Natural killer cell (primary cell): ENCODE measurements around the gene SNX20. TPM values are rescaled to one million over a fixed set of nuclear protein-coding genes. Genes with fewer than 3 reads are reported as not detected.

Source experiments
- ATAC-seq, 3 donors: fragments of 150-1000 bp in 2 of 3; fragments of 200-7000 bp in 1 of 3; cut with Tn5 transposase; 1 replicate in 1 of 3; 2 replicates in 2 of 3; pipeline ENCODE4 v1.10.0; 2021; ENCODE audit warnings: mild to moderate bottlenecking in 2 of 3, moderate library complexity in 2 of 3
- DNase-seq, 2 donors: peaks; one replicate each; pipeline versions ENCODE4 v3.0.0 to v3.0.0-alpha.2; 2013 to 2021; ENCODE audit warnings: mixed read lengths in 1 of 2
- H3K27ac ChIP-seq: one replicate; pipeline ENCODE4 v1.5.1; 2013; ENCODE audit warnings: mild to moderate bottlenecking, low read length
- H3K27me3 ChIP-seq: one replicate; pipeline ENCODE4 v1.6.1; 2013; ENCODE audit warnings: low read length; ENCODE audit not compliant: control insufficient read depth, insufficient read depth
- H3K36me3 ChIP-seq: one replicate; pipeline ENCODE4 v1.6.1; 2013; ENCODE audit warnings: low read length; ENCODE audit not compliant: control insufficient read depth, insufficient read depth
- H3K4me1 ChIP-seq: one replicate; pipeline ENCODE4 v1.6.1; 2013; ENCODE audit warnings: low read length; ENCODE audit not compliant: control insufficient read depth, insufficient read depth
- H3K4me3 ChIP-seq: one replicate; pipeline ENCODE4 v1.5.1; 2013; ENCODE audit warnings: low read length
- H3K9me3 ChIP-seq: one replicate; pipeline ENCODE4 v1.6.1; 2013; ENCODE audit warnings: low read length; ENCODE audit not compliant: control insufficient read depth, insufficient read depth
- H3K27ac Mint-ChIP-seq, 2 donors: one replicate each; pipeline ENCODE4 v1.8.0; 2022; ENCODE audit warnings: mild to moderate bottlenecking in 2 of 2, mixed read lengths in 2 of 2, moderate library complexity in 1 of 2
- H3K27me3 Mint-ChIP-seq, 2 donors: one replicate each; pipeline ENCODE4 v1.8.0; 2022; ENCODE audit warnings: low read depth in 2 of 2, mixed read lengths in 2 of 2
- H3K36me3 Mint-ChIP-seq: one replicate; pipeline ENCODE4 v1.8.0; 2022; ENCODE audit warnings: mixed read lengths
- H3K4me1 Mint-ChIP-seq, 2 donors: one replicate each; pipeline ENCODE4 v1.8.0; 2022; ENCODE audit warnings: mixed read lengths in 2 of 2
- H3K4me3 Mint-ChIP-seq: one replicate; pipeline ENCODE4 v1.8.0; 2022; ENCODE audit warnings: mild to moderate bottlenecking, moderate library complexity, mixed read lengths
- H3K9me3 Mint-ChIP-seq, 2 donors: one replicate each; pipeline ENCODE4 v1.8.0; 2022; ENCODE audit warnings: mixed read lengths in 2 of 2
- WGBS: methylation state at CpG from one replicate; pipeline ENCODE4 v1.1.7; 2013; ENCODE audit warnings: missing lambda C conversion rate; ENCODE audit not compliant: insufficient coverage; 5-methylcytosine and 5-hydroxymethylcytosine counted together
- intact Hi-C: fragments of 100-400 bp; cut with micrococcal nuclease; formaldehyde crosslinking; loops from one replicate; pipeline ENCODE4 v1.14.2; 2022
- total RNA-seq, 4 donors: library from RNA; stranded (reverse); fragments of 120-200 nt in 1 of 4; gene quantifications; one replicate each; pipeline versions ENCODE4 v1.2.3 to v1.2.4, GENCODE V29; 2013 to 2022
- TF ChIP-seq, protein P1 (sequence below): fragments of 200-600 bp; IDR thresholded peaks from one replicate; pipeline ENCODE4 v1.8.0; 2022; ENCODE audit warnings: antibody characterized with exemption

SNX20 gene
- total RNA-seq, 3 donors from 2014 or later (not counting 1 experiment from before 2014, with no cell fraction given): 33.0 to 53.9 (median 51.7) TPM

DNA sequence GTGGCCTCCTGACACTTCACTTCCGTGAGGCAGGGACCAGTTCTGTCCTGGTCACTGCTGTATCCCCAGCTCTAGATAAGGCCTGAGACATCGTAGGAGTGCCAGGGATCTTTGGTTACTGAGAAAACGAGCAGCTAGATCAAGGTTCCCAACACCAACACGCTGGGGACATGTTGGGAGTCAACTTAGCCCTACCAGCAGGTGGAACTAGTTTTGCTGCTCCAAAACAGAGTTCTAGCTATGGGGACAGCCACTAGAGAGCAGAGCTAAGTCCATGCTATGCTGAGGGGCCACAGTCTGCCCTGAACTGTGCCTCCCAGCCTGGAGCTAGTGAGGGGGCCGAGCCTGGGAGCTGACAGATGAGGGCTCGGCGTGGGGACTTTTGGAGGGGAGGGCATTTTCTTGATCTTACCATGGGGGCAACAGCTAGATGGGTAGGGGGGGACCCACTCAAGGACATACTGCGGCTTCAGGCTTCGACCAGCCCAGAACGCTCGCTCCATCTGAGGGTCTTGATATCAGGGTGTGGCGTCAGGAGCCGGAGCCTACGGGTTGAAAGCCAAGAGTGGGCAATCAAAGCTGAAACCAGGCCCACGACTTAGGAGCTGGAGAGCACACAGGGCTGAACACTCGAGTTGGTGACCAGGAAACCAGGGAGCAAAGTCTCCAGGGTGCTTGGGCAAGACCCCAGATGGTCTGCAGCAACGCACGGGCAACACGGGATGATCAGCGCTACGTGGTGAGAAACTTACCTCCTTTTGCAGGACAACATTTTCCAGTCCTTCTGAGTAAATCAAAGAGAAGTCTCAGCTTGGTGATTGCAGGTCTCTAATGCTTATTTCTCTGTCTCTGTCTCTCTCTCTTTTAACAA lies 13.4 kb downstream of the SNX20 start:
- peaks cover 8% of the 10 kb centered on the region for H3K36me3 Mint-ChIP-seq
- H3K36me3 ChIP-seq: peaks cover 31% of the 10 kb centered on the region
- ATAC-seq: no peak
- peaks cover 29% of the 10 kb centered on the region for H3K4me1 ChIP-seq
- 91% methylated on average over 21 of the region's 21 CpGs for whole genome bisulfite sequencing
- TF ChIP-seq, protein P1, sequence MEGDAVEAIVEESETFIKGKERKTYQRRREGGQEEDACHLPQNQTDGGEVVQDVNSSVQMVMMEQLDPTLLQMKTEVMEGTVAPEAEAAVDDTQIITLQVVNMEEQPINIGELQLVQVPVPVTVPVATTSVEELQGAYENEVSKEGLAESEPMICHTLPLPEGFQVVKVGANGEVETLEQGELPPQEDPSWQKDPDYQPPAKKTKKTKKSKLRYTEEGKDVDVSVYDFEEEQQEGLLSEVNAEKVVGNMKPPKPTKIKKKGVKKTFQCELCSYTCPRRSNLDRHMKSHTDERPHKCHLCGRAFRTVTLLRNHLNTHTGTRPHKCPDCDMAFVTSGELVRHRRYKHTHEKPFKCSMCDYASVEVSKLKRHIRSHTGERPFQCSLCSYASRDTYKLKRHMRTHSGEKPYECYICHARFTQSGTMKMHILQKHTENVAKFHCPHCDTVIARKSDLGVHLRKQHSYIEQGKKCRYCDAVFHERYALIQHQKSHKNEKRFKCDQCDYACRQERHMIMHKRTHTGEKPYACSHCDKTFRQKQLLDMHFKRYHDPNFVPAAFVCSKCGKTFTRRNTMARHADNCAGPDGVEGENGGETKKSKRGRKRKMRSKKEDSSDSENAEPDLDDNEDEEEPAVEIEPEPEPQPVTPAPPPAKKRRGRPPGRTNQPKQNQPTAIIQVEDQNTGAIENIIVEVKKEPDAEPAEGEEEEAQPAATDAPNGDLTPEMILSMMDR: no peak
- H3K9me3 Mint-ChIP-seq: peaks cover 0 to 4% of the 10 kb centered on the region in 2 donors
- peaks cover 12% of the 10 kb centered on the region for H3K9me3 ChIP-seq
- H3K4me3 ChIP-seq: no peak overlapping the region
- intact Hi-C loops: loop anchor here (2.0 to 5.0 kb wide), 3 partner anchors 17 to 455 kb away; partner anchors contain the start of gene NKD1
- H3K4me3 Mint-ChIP-seq: peak overlapping the region; percentile 86
- H3K27me3 Mint-ChIP-seq: no peaks in the 10 kb centered on the region
- H3K4me1 Mint-ChIP-seq: peaks cover 23 to 35% of the 10 kb centered on the region in 2 donors
- H3K27ac Mint-ChIP-seq: peak overlapping the region; percentile 69 to 81
- no peaks in the 10 kb centered on the region for H3K27me3 ChIP-seq
- H3K27ac ChIP-seq: peak overlapping the region; percentile 56
- DNase-seq: peak in 1 of 2 donors; percentile 45

DNA sequence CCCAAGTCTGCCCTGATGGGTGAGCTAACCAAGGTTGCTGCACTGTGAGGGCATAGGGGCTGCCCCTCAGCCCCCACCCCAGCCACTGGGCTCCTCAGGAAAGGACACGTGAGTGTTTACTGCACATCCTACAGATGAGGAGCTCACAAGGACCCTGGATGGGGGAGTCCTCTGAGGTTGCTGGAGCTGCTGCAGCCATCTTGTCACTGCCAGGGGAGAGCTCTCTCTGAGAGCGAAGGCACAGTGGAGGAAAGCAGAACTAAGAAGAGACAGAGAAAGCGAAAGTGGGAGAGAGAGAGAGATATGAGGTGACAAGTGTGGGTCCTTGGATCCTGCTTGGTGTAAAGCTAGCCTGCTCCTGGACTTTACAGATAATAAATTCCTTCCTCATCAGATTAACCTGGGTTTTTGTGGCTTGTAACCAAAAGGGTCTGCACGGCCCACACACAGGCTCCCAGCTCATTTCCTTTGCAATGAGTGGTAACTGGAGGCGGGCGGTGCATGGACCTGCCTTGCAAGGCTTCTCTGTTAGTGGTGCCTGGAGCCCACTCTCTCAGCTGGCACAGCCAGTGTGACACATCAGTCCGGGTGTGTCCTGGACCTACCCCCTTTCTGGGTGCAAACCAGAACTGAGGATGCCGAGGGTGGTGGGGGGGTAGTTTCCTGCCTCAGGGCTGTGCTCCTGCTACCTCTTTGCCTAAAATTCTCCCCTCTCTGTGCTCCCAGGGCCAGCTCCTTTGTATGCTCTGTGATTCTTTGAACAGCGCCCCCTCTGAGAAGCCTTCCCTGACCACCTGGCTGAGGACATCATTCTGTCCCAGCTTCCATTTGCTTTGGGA lies 14.2 kb downstream of the SNX20 start:
- intact Hi-C loops: loop anchor here (2.0 to 5.0 kb wide), 3 partner anchors 18 to 455 kb away; partner anchors contain the start of gene NKD1
- WGBS: 23% methylated on average over 9 of the region's 9 CpGs
- Mint-ChIP-seq H3K27ac (peak overlapping the region; percentile 69 to 81), H3K9me3 (no peaks in the 10 kb centered on the region), H3K36me3 (peaks cover 7% of the 10 kb centered on the region), H3K4me3 (peak overlapping the region; percentile 86), H3K4me1 (peaks cover 23 to 35% of the 10 kb centered on the region in 2 donors), H3K27me3 (no peaks in the 10 kb centered on the region)
- Histone ChIP-seq H3K27me3 (no peaks in the 10 kb centered on the region), H3K36me3 (peaks cover 23% of the 10 kb centered on the region), H3K27ac (peak overlapping the region; percentile 56), H3K4me3 (peak overlapping the region; percentile 2), H3K4me1 (peaks cover 29% of the 10 kb centered on the region), H3K9me3 (peaks cover 4% of the 10 kb centered on the region)
- DNase-seq: peak in 1 of 2 donors; percentile 68
- ATAC-seq: peak; percentile 73 to 85 (median 74)
- TF ChIP-seq, protein P1: no peak

DNA sequence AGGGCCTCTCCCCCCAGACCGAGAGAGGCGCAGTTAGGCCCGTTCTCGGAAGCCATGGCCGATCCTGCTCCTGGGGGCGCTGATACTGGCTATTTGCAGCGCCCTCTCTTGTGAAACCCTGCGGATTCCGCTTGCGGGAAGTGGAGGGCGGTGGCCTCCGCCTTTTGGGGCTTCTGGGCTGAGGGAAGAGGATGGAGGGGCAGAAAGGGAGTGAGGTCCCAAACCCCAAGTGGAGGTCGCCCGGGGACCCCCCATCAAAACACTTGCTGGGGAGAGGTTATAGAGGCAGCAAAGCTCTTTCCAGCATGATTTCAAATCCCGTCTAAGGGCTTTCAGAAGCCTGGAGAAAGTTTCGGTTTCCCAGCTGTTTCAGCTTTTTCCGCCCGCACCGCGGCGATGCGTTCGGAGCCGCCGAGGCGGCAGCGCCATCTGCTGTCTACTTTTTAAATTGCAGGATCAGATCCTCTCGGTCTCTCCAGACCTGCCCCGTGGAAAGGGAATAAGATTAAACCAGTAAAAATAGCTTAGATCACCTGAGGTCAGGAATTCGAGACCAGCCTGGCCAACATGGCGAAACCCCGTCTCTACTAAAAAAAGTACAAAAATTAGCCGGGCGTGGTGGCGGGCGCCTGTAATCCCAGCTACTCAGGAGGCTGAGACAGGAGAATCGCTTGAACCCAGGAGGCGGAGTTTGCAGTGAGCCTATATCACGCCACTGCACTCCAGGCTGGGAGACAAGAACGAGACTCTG lies 15.8 kb downstream of the SNX20 start:
- H3K27ac Mint-ChIP-seq: peak overlapping the region; percentile 73 to 93
- intact Hi-C loops: loop anchor here (1.0 to 5.0 kb wide), 4 partner anchors 118 to 641 kb away; partner anchors contain the start of gene NKD1
- no peaks in the 10 kb centered on the region for H3K36me3 Mint-ChIP-seq
- peaks cover 23 to 30% of the 10 kb centered on the region in 2 donors for H3K4me1 Mint-ChIP-seq
- H3K27ac ChIP-seq: peak overlapping the region; percentile 67
- peaks cover 13% of the 10 kb centered on the region for H3K36me3 ChIP-seq
- TF ChIP-seq, protein P1: peak; percentile 80
- no peaks in the 10 kb centered on the region for H3K27me3 ChIP-seq
- peak; percentile 80 to 90 for DNase-seq
- no peaks in the 10 kb centered on the region for H3K9me3 ChIP-seq
- H3K4me3 ChIP-seq: peak overlapping the region; percentile 56
- peak; percentile 73 to 78 (median 74) for ATAC-seq
- 21% methylated on average over 40 of the region's 40 CpGs for WGBS
- peaks cover 29% of the 10 kb centered on the region for H3K4me1 ChIP-seq
- no peaks in the 10 kb centered on the region for H3K9me3 Mint-ChIP-seq
- peak overlapping the region; percentile 83 for H3K4me3 Mint-ChIP-seq
- no peaks in the 10 kb centered on the region for H3K27me3 Mint-ChIP-seq
